GM18507 (cell line): ENCODE results near the gene GDPD5.

Experiments
- DNase-seq: peaks from one replicate; pipeline ENCODE4 v3.0.0; 2011; ENCODE audit warnings: low read depth; ENCODE audit not compliant: insufficient read length; ENCODE audit errors: extremely low spot score
- FAIRE-seq: peaks from 2 replicates; lab custom pipeline; 2011; peaks lifted over from hg19 to GRCh38; lab: Jason Lieb, UNC

Gene GDPD5, protein sequence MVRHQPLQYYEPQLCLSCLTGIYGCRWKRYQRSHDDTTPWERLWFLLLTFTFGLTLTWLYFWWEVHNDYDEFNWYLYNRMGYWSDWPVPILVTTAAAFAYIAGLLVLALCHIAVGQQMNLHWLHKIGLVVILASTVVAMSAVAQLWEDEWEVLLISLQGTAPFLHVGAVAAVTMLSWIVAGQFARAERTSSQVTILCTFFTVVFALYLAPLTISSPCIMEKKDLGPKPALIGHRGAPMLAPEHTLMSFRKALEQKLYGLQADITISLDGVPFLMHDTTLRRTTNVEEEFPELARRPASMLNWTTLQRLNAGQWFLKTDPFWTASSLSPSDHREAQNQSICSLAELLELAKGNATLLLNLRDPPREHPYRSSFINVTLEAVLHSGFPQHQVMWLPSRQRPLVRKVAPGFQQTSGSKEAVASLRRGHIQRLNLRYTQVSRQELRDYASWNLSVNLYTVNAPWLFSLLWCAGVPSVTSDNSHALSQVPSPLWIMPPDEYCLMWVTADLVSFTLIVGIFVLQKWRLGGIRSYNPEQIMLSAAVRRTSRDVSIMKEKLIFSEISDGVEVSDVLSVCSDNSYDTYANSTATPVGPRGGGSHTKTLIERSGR

DNA sequence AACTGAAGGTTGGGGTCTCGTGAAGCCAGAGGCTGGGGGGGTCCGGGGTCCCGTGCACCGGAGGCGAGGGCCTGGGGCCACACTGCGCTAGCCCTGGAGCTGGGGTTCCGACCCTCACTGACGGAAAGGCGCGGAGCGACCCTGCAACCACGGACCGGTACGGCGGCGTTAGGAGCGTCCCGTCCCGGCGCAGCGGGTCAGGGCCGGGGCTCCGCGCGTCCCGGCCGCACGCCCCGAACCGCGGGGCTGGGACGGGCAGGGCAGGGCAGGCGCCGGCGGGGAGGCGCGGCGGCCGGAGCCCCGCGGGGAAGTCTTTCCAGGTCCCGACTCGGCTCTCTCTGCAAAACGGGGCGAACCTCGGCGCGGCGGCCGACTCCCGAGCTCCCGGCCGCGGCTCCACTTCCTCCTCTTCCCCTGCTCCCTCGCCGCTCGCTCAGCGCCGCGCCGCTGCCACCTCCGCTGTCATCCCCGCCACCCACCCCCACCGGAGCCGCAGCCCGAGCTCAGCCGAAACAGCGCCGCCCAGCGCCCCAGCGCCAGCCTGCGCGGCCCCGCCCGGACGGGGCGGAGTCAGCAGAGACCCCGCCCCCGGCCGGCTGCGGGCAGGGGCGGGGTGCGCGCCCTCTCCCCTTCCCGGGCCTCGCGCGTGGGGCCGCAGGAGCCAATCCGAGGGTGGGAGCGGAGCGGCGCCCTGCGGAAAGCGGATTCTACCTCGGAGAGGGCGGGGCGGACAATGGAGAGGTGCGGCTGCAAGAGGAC, at the start of gene GDPD5:
TSS of gene GDPD5 (minus strand) at position 509 of the 759 bp plus-strand sequence. CDS start 48,206 bp downstream, outside the sequence.
- DNase-seq (peak; percentile 93), FAIRE-seq (peak; percentile 80)

DNA sequence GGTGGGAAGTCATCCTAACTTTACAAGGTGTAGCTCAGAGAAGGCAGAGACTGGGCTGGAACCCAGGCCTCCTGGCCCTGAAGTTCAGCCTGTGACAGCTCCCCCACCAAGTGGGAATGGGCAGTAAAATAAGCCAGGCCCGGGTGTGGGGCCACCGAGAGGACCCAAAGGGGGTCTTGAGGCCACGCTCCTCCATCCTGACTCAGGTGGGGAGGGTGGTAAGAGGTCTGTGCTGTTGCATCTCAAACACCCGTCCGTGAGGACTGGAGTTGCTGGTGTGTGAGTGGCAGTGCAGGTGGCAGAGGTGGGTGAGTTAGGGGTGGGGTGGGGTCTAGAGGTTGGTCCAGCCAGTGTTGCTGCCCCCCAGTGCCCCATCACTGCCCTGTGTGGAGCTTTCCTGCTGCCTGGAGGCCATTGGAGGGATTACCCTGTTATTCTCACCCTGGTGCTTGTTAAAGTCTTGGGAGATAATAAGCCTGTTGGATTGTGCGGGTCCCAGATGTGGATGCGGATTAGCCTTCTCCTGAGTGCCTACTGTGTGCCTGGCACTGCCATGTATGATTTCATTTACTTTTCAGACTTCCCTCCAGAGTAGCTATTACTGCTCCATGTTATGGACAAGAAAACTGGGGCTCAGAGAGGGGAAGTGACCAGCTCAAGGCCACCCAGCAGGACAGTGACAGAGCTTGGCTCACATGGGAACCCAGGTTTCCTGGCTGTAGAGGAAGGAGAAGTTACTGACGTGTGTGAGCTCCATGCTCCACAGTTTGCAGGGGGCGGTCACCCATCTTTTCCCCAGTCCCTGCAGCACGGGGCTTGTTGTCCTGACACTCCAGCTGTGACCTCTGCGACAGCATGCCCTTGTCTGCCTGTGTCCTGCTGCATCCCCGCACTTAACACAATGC, 49.2 kb upstream of the GDPD5 start:
- no peak for DNase-seq
- no peak for FAIRE-seq

DNA sequence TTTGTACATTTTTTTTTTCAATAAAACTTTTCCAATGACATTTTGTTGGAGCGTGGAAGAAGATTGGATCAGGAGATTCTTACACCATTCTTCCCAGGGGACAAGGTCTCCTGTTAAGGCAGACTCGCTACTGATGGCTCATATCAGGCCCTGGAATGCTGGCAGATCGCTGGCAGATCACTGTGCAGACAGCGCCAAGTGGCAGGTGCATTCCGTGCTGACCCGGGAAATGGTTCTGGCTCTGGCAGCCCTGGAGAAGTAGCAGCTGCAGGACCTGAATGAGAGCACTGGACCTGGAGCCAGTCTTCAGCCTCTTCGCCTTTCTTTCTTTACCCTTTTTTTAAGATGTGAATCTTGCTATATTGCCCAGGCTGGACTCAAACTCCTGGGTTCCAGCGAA, 47.0 kb upstream of the GDPD5 start:
- FAIRE-seq (no peak), DNase-seq (no peak)

GRCh38 chr11:75571625-75572024, 45.9 kb upstream of the GDPD5 start:
- FAIRE-seq (no peak), DNase-seq (no peak)

DNA sequence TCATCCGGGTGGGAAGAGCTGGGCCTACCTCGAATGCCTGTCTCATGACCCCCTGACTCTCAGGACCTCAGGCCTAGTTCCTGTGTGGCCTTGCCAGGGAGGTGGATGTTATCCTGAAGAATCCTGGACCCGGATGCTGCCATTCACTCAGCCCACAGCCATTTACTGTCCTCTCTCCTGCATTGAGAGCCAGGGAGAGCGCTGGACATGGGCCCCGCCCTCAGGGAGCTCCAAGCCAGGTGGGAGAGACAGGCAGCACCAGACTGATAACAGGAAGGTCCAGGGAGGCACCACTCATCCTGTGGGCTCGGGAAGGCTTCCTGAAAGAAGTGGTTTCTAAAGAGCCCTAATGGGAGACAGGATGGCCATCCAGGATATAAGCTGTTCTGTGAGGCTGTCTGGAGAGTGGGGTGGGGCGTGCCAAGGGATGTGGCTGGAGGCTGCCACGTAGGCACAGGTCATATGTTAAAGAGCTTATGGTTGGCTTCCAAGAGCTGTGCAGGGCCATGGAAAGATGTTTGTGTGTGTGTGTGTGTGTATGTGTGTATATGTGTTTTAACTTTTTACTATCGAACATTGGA, 44.9 kb upstream of the GDPD5 start:
- DNase-seq = no peak

GRCh38 chr11:75568616-75569219, 43.0 kb upstream of the GDPD5 start:
- DNase-seq (no peak), FAIRE-seq (no peak)

More for the DNA sequence above, 44.9 kb upstream of the GDPD5 start:
- no peak for FAIRE-seq

GRCh38 chr11:75567971-75568370, 42.2 kb upstream of the GDPD5 start:
- FAIRE-seq = no peak
- DNase-seq = no peak

DNA sequence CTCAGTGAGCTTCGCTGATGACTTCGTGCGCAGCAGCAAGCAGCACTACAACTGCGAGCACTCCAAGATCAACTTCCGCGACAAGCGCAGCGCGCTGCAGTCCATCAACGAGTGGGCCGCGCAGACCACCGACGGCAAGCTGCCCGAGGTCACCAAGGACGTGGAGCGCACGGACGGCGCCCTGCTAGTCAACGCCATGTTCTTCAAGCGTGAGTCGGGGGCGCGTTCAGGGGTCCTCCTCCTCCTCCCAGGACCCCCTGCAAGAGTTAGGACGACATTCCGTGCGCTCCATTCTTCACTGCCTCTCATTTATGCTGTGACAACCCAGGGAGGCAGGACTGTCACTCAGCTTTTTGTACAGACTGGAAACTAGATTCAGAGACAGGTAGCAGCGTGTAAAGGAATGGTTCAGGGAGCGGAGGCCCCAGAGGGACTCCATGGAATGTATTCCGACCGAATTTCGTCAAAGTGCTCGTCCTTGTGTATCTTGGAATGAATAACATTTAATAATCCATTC, 41.1 kb upstream of the GDPD5 start:
- FAIRE-seq (no peak), DNase-seq (no peak)

DNA sequence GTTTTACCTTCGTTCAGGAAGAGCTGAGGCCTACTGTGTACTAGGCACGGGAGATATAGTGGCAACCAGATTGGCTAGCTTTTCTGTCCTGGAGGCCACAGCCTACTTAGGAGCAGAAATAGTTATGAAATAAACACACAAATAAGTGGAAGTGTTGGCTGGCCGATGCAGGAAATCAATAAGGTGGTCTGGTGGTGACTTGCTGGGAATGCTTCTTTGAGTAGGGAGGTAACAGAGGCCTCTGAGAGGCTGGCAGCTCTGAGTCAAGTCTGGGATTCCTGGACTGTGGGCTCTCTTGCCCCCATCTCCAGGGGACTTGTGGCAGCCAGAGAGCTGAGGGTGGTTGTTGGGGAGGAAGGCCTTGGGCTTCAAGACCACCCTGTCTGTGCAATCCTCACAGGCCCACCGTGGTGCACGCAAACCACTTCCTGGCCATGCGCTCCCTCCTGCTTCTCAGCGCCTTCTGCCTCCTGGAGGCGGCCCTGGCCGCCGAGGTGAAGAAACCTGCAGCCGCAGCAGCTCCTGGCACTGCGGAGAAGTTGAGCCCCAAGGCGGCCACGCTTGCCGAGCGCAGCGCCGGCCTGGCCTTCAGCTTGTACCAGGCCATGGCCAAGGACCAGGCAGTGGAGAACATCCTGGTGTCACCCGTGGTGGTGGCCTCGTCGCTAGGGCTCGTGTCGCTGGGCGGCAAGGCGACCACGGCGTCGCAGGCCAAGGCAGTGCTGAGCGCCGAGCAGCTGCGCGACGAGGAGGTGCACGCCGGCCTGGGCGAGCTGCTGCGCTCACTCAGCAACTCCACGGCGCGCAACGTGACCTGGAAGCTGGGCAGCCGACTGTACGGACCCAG, 40.4 kb upstream of the GDPD5 start:
- FAIRE-seq (no peak), DNase-seq (no peak)

- no peak for FAIRE-seq
- DNase-seq = no peak
These were observed 39.6 kb upstream of the GDPD5 start for GRCh38 chr11:75565221-75565814.

DNA sequence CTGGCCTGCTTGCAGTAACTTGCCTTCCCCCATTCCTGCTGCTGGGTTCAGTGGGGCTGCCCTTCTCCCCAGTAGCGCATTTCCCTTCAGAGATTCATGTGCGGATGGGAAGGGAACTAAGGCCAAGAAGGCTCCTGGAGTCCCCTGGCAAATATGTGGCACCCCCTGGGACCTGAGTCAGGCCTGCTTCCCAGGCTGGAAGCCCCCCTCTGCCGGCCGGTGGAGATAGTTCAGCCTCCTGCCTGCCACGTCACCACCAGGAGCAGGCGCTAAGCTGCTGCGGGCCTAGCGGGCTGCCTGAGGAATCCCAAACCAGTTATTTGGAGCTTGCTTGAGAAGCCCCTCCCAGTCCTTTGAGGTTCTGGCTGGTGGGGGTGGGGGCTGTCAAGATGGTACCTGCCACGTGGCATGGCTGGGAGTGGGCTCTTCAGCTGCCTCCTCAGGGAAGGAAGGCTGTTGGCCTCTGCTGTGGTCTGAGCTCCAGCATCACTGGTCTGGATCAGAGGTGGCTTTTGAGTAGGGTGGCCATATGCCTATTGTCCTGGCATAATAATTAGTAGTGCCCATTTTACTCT, 38.3 kb upstream of the GDPD5 start:
- no peak for DNase-seq
- no peak for FAIRE-seq

- DNase-seq = no peak
- FAIRE-seq = no peak
These were observed 37.8 kb upstream of the GDPD5 start for GRCh38 chr11:75563501-75563977.

- DNase-seq (no peak), FAIRE-seq (no peak)
These were observed 37.2 kb upstream of the GDPD5 start for GRCh38 chr11:75562836-75563484.

DNA sequence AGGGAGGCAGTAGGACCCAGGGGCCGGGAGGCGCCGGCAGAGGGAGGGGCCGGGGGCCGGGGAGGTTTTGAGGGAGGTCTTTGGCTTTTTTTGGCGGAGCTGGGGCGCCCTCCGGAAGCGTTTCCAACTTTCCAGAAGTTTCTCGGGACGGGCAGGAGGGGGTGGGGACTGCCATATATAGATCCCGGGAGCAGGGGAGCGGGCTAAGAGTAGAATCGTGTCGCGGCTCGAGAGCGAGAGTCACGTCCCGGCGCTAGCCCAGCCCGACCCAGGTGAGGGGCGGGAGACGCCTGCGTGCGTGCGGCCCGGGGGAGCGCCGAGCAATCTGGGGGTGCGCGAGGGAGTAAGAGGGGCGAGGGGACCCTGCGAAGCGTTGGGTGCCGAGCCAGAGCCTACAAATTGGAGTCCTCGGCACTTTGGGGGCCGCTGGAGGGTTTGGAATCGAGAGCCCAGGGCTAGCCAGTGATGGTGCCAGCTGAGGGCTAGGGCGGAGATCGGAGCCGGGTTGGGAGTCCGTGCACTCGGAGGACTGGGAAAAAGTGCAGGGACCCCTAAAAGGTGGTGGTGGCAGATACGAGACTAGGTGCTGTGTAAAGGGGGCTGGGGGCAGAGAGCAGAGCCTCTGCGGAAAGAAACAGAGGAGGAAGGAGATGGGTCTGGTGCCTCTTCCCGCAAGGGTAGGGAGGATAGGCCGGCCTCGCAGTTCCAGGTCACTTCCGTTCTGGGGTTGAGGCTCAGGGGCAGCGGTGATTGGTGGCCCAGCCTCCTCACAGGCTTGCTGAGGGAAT, 36.5 kb upstream of the GDPD5 start, which contains the start of gene SERPINH1:
TSS of gene SERPINH1 (plus strand) at position 206 of the 788 bp plus-strand sequence. CDS start 4,097 bp downstream, outside the sequence.
- FAIRE-seq = peak; percentile 81
- DNase-seq = peak; percentile 73

DNA sequence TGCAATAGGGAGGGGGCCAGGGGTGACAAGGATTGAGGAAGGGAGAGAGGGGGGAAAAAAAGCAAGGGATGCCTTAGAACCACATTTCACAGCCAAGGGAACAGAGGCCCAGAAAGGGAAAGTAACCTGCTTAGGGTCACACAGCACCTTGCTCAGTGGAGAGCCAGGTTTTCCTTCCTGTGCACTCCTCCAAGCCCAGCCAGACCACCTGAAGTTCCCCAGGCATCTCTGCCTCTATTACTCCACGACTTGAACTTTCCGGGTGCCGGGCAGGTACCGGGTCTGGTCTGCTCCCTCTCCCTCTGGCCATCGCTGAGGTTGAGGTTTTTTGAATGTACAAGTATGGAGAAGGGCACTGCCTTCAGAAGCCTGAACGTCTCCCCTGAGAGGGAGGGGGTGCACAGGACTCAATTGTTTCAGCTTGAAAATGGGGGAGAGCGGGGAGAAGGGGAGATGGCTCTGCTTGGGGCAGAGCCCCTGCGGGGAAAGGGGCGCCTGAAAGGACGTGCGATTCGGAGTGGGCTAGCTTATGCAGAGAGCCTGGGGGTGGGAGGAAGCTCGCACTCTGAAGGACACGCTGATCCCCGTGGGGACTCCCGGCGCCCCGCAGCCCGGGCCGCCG, 35.8 kb upstream of the GDPD5 start:
- no peak for FAIRE-seq
- DNase-seq = no peak
